Hepatocyte (in vitro differentiated cells): ENCODE results near the gene NFIA. TPM values are rescaled to one million over a fixed set of nuclear protein-coding genes. Genes with fewer than 3 reads are reported as not detected.

Experiments
- DNase-seq: peaks from one replicate; pipeline ENCODE4 v3.0.0-alpha.2; 2016; ENCODE audit warnings: low spot score
- H2AFZ ChIP-seq: fragments of 200-600 bp; sonication (generic); 2 replicates; pipeline ENCODE4 v1.6.0; 2016; ENCODE audit warnings: antibody characterized with exemption, mild to moderate bottlenecking
- H3K27ac ChIP-seq: fragments of 200-600 bp; sonication (generic); 2 replicates; pipeline ENCODE4 v1.5.1; 2016; ENCODE audit warnings: mild to moderate bottlenecking
- H3K27me3 ChIP-seq: fragments of 200-600 bp; sonication (generic); 2 replicates; pipeline ENCODE4 v1.6.1; 2016
- H3K36me3 ChIP-seq: fragments of 200-600 bp; sonication (generic); replicated peaks from 2 replicates; pipeline ENCODE4 v1.5.1; 2016; ENCODE audit warnings: low read depth; ENCODE audit not compliant: insufficient read depth
- H3K4me1 ChIP-seq: fragments of 200-600 bp; sonication (generic); 2 replicates; pipeline ENCODE4 v1.5.1; 2016; ENCODE audit warnings: mild to moderate bottlenecking, moderate library complexity; ENCODE audit not compliant: insufficient read depth
- H3K4me2 ChIP-seq: fragments of 200-600 bp; sonication (generic); 2 replicates; pipeline ENCODE4 v1.6.0; 2016
- H3K4me3 ChIP-seq: fragments of 200-600 bp; sonication (generic); 2 replicates; pipeline ENCODE4 v1.5.1; 2016; ENCODE audit warnings: mild to moderate bottlenecking
- H3K79me2 ChIP-seq: fragments of 200-600 bp; sonication (generic); 2 replicates; pipeline ENCODE4 v1.6.0; 2017; ENCODE audit warnings: mild to moderate bottlenecking
- H3K9me2 ChIP-seq: fragments of 200-600 bp; sonication (generic); replicated peaks from 2 replicates; pipeline ENCODE4 v1.6.0; 2017; ENCODE audit warnings: mild to moderate bottlenecking; ENCODE audit not compliant: insufficient read depth
- H3K9me3 ChIP-seq: fragments of 200-600 bp; sonication (generic); 2 replicates; pipeline ENCODE4 v1.5.1; 2016; ENCODE audit warnings: low read depth, mild to moderate bottlenecking
- H4K20me1 ChIP-seq: fragments of 200-600 bp; sonication (generic); 2 replicates; pipeline ENCODE4 v1.6.0; 2016; ENCODE audit warnings: mild to moderate bottlenecking; ENCODE audit not compliant: insufficient read depth, poor library complexity, severe bottlenecking
- EZH2 ChIP-seq: fragments of 200-600 bp; sonication (generic); IDR thresholded peaks from 2 replicates; pipeline ENCODE4 v1.6.1; 2016; ENCODE audit warnings: antibody characterized with exemption, mild to moderate bottlenecking, borderline replicate concordance
- EZH2phosphoT487 ChIP-seq: fragments of 200-600 bp; sonication (generic); IDR thresholded peaks from one replicate; pipeline ENCODE4 v1.6.1; 2018; ENCODE audit warnings: antibody characterized with exemption, mild to moderate bottlenecking, low read depth, moderate library complexity; ENCODE audit not compliant: unreplicated experiment, severe bottlenecking
- WGBS: methylation state at CpG from one replicate; pipeline ENCODE4 v1.1.6; 2016; ENCODE audit warnings: low lambda C conversion rate; ENCODE audit errors: missing lambda C conversion rate; 5-methylcytosine and 5-hydroxymethylcytosine counted together
- polyA plus RNA-seq: library from polyadenylated mRNA; unstranded; fragments of >200 nt; fragmentation: Nextera tagmentation; extraction: Ambion mirVana; gene quantifications from 2 replicates; pipeline ENCODE4 v1.2.1, GENCODE V29; 2016
- total RNA-seq: library from RNA; depleted of rRNA; stranded (reverse); fragments of >200 nt; gene quantifications from 2 replicates; pipeline ENCODE4 v1.2.3, GENCODE V29; 2014
- TF ChIP-seq, protein P1 (sequence below): fragments of 200-600 bp; sonication (generic); IDR thresholded peaks from 2 replicates; pipeline ENCODE4 v1.5.1; 2016; ENCODE audit warnings: antibody characterized with exemption, mild to moderate bottlenecking; ENCODE audit not compliant: poor library complexity

The NFIA gene
- total and polyA plus RNA-seq, 2 experiments from 2014 or later = 15.1 to 18.2 TPM

DNA sequence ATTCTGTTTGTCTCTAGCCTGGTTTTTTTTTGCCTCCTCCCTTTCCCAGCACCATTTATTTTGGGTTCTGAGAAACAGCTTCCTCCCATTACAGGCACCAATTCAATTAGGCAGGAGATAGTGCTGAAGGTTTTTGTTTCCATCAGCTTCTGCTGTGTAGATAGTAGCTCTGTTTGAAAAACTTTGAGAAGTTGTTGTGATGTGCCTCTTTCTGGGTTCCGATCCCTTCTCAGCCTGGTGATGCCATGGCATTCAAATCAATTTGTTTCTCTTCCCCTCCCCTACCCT is 109.0 kb downstream of the NFIA start:
- Histone ChIP-seq H3K36me3 (no peaks in the 10 kb centered on the region), H3K27me3 (no peaks in the 10 kb centered on the region), H3K4me2 (no peak overlapping the region), H3K4me3 (no peak overlapping the region), H3K4me1 (no peaks in the 10 kb centered on the region), H2AFZ (no peak overlapping the region), H3K9me2 (no peaks in the 10 kb centered on the region), H3K79me2 (peaks cover 41% of the 10 kb centered on the region), H3K27ac (no peak overlapping the region), H4K20me1 (no peaks in the 10 kb centered on the region), H3K9me3 (no peaks in the 10 kb centered on the region)
- TF ChIP-seq EZH2phosphoT487 = no peak
- no peak for TF ChIP-seq EZH2
- TF ChIP-seq, protein P1, sequence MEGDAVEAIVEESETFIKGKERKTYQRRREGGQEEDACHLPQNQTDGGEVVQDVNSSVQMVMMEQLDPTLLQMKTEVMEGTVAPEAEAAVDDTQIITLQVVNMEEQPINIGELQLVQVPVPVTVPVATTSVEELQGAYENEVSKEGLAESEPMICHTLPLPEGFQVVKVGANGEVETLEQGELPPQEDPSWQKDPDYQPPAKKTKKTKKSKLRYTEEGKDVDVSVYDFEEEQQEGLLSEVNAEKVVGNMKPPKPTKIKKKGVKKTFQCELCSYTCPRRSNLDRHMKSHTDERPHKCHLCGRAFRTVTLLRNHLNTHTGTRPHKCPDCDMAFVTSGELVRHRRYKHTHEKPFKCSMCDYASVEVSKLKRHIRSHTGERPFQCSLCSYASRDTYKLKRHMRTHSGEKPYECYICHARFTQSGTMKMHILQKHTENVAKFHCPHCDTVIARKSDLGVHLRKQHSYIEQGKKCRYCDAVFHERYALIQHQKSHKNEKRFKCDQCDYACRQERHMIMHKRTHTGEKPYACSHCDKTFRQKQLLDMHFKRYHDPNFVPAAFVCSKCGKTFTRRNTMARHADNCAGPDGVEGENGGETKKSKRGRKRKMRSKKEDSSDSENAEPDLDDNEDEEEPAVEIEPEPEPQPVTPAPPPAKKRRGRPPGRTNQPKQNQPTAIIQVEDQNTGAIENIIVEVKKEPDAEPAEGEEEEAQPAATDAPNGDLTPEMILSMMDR = no peak
- DNase-seq = no peak
- WGBS = 90% methylated on average over 1 of the region's 1 CpG

DNA sequence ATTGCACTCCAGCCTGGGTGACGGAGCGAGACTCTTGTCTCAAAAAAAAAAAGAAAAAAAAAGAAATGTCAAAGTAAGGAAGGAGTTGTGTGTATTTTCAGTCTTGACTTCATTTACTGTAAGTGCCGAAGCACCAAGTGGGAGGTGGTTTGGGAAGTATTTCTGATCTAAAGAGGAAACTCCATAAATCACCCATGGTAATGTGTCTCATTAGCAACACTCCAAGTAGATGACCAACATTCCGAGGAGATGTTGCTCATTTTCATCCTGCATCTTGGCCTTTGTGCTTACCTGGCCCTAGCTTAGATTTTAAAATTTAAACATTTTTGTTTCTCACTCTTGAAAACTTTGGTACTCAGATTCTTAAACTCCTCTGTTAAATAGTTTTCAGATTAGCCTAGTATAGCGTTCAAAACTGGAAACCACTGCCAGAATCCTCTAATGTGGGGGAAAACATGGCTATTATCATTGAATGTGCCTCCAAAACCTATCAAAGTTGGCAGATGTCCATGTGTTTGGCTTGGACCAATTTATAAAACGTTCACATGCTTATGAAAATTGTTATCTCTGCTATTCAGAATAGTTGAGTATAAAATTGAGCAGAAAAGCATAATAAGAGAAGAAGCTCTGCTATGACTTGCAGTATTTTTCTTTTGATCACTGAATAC is 110.4 kb downstream of the NFIA start:
- WGBS = 86% methylated on average over 6 of the region's 6 CpGs
- H3K36me3 ChIP-seq = no peaks in the 10 kb centered on the region
- H2AFZ ChIP-seq = no peak overlapping the region
- no peak for DNase-seq
- H3K9me3 ChIP-seq = no peaks in the 10 kb centered on the region
- no peaks in the 10 kb centered on the region for H3K9me2 ChIP-seq
- H3K4me3 ChIP-seq = no peak overlapping the region
- H4K20me1 ChIP-seq = no peaks in the 10 kb centered on the region
- H3K4me2 ChIP-seq = no peak overlapping the region
- H3K27ac ChIP-seq = no peak overlapping the region
- H3K79me2 ChIP-seq = peaks cover 46% of the 10 kb centered on the region
- no peak for TF ChIP-seq EZH2phosphoT487
- TF ChIP-seq EZH2 = no peak
- TF ChIP-seq, protein P1 = no peak
- H3K27me3 ChIP-seq = no peaks in the 10 kb centered on the region
- H3K4me1 ChIP-seq = no peaks in the 10 kb centered on the region

DNA sequence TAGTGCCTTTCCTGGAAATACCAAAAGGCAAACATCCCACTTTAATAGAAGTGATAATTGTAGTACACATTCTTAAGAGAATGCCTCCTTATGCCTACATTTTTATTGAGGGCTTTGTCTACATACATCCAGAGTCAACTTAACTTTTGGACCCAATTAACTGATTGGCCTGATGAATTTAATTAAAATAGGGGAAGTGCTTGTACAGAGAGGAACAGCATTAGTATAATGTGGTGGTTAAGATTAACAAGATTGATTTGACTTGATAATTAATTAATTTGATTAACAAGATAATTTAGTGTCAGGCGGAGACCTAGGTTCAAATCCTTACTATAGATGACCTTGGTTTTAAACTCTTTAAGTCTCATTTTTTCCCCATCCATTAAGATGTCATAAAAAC is 111.4 kb downstream of the NFIA start:
- H3K4me1 ChIP-seq = no peaks in the 10 kb centered on the region
- WGBS = 92% methylated on average over 1 of the region's 1 CpG

More for the DNA sequence above, 111.4 kb downstream of the NFIA start:
- Histone ChIP-seq H3K4me3 (no peak overlapping the region), H2AFZ (no peak overlapping the region), H4K20me1 (no peaks in the 10 kb centered on the region), H3K79me2 (peaks cover 38% of the 10 kb centered on the region), H3K27me3 (no peaks in the 10 kb centered on the region), H3K9me3 (no peaks in the 10 kb centered on the region), H3K27ac (no peak overlapping the region), H3K9me2 (no peaks in the 10 kb centered on the region), H3K36me3 (no peaks in the 10 kb centered on the region), H3K4me2 (no peak overlapping the region)
- DNase-seq = no peak
- no peak for TF ChIP-seq EZH2phosphoT487
- TF ChIP-seq, protein P1 = no peak
- no peak for TF ChIP-seq EZH2
